ENCODE data around the gene JMJD1C.
A peak's percentile ranks its signal among the peaks of the same experiment; 100 is the strongest.

The JMJD1C gene

GRCh38 chr10:63146503-63146902 lies 319.3 kb downstream of the JMJD1C start:
- no peak for TF ChIP-seq Cebpa-rat (IDR thresholded peaks at IDR 0.05)
- Histone ChIP-seq H3K27me3 (no peaks in the 10 kb centered on the region), H3K9me3 (no peaks in the 10 kb centered on the region), H3K9ac (no peak overlapping the region), H3K4me3 (no peak overlapping the region), H3K4me1 (no peaks in the 10 kb centered on the region), H3K4me2 (no peak overlapping the region), H3K27ac (no peak overlapping the region), H3K36me3 (peaks cover 66% of the 10 kb centered on the region), H4K20me1 (peaks cover 84% of the 10 kb centered on the region)

GRCh38 chr10:63145782-63146181 lies 320.0 kb downstream of the JMJD1C start:
- Histone ChIP-seq H3K9ac (no peak overlapping the region), H3K4me1 (no peaks in the 10 kb centered on the region), H3K27ac (no peak overlapping the region), H3K36me3 (peaks cover 69% of the 10 kb centered on the region), H3K4me2 (no peak overlapping the region), H3K4me3 (no peak overlapping the region), H3K9me3 (no peaks in the 10 kb centered on the region), H4K20me1 (peaks cover 87% of the 10 kb centered on the region), H3K27me3 (no peaks in the 10 kb centered on the region)
- no peak for TF ChIP-seq Cebpa-rat (IDR thresholded peaks at IDR 0.05)

GRCh38 chr10:63143987-63144386 lies 321.8 kb downstream of the JMJD1C start:
- Histone ChIP-seq H3K9ac (no peak overlapping the region), H3K4me1 (no peaks in the 10 kb centered on the region), H3K36me3 (peaks cover 70% of the 10 kb centered on the region), H3K4me2 (no peak overlapping the region), H3K27ac (no peak overlapping the region), H3K9me3 (no peaks in the 10 kb centered on the region), H3K4me3 (no peak overlapping the region), H3K27me3 (no peaks in the 10 kb centered on the region), H4K20me1 (peaks cover 87% of the 10 kb centered on the region)
- TF ChIP-seq Cebpa-rat (IDR thresholded peaks at IDR 0.05) = no peak

GRCh38 chr10:63142136-63142535 lies 323.6 kb downstream of the JMJD1C start:
- peaks cover 98% of the 10 kb centered on the region for H4K20me1 ChIP-seq

GRCh38 chr10:63140077-63140476 lies 325.7 kb downstream of the JMJD1C start:
- Histone ChIP-seq H3K4me3 (no peak overlapping the region), H4K20me1 (peaks cover 99% of the 10 kb centered on the region), H3K27ac (no peak overlapping the region), H3K4me2 (no peak overlapping the region), H3K9ac (no peak overlapping the region), H3K4me1 (peaks cover 2% of the 10 kb centered on the region), H3K36me3 (peaks cover 56% of the 10 kb centered on the region), H3K27me3 (no peaks in the 10 kb centered on the region), H3K9me3 (no peaks in the 10 kb centered on the region)
- no peak for TF ChIP-seq Cebpa-rat (IDR thresholded peaks at IDR 0.05)

More at GRCh38 chr10:63142136-63142535, 323.6 kb downstream of the JMJD1C start:
- Histone ChIP-seq H3K27me3 (no peaks in the 10 kb centered on the region), H3K4me1 (no peaks in the 10 kb centered on the region), H3K4me2 (no peak overlapping the region), H3K36me3 (peaks cover 70% of the 10 kb centered on the region), H3K4me3 (no peak overlapping the region), H3K9ac (no peak overlapping the region), H3K9me3 (no peaks in the 10 kb centered on the region), H3K27ac (no peak overlapping the region)
- TF ChIP-seq Cebpa-rat (IDR thresholded peaks at IDR 0.05) = no peak

DNA sequence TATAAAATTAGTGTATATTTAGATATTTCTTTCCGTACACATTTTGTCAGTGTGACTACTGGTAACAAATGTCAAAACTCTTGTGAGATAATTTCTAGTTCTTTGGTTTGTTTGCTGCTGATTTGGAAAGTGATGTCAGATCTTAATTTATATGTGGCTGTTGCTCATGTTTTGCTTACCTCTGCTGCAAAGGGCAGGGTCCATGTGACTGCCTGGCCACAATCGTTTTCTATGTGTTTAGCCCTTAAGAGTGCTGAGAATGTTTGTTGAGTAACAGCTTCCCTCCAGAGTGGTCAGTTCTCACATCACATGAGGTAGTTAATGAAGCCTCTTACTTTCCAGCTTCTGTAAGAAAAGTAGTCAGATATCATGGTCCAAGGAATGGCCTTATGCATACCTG lies 328.5 kb downstream of the JMJD1C start:
- TF ChIP-seq Cebpa-rat (IDR thresholded peaks at IDR 0.05) = no peak
- peaks cover 39% of the 10 kb centered on the region for H3K36me3 ChIP-seq
- no peak overlapping the region for H3K4me3 ChIP-seq
- H3K4me2 ChIP-seq = no peak overlapping the region
- H3K27me3 ChIP-seq = no peaks in the 10 kb centered on the region
- H4K20me1 ChIP-seq = peaks cover 84% of the 10 kb centered on the region
- H3K9ac ChIP-seq = no peak overlapping the region
- no peak overlapping the region for H3K27ac ChIP-seq
- peaks cover 4% of the 10 kb centered on the region for H3K9me3 ChIP-seq
- peaks cover 13% of the 10 kb centered on the region for H3K4me1 ChIP-seq

DNA sequence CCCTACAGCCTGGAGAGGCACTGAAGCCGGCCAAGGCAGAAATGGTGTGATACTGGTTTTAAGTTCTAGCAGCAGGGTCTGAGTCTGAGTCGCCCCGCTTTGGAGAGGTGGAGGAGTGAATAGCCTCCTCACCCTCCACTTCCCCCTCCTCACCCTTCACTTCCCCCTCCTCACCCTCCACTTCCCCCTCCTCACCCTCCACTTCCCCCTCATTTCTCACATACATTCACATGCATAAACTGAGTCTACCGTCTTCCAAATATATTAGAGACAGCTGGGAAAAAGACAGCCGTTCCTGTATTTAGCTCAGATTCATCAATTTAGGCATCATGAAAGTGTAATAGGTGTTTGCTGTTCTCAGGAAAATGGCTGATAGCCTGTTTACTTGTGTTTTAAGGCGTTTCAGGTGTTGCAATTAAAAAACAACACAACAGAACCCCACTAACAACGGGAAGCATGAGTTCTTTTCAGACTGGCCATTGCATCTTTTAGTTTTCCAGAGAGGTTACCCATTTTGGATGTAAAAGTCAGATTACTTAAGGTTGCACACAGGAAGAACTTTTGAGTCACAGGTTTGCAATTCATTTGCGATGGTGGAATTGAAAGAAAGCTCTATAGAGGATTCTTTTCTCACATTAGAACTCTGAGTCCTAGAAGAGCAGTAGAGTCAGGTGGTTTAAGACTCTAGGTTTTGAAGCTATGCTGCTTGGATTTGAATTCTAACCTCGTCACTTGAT lies 331.8 kb downstream of the JMJD1C start:
- H3K4me2 ChIP-seq = peak overlapping the region; percentile 88
- peak overlapping the region; percentile 97 for H3K4me3 ChIP-seq
- peak overlapping the region; percentile 95 for H3K9ac ChIP-seq
- no peaks in the 10 kb centered on the region for H3K27me3 ChIP-seq
- H3K4me1 ChIP-seq = peaks cover 13% of the 10 kb centered on the region
- peak overlapping the region; percentile 92 for H3K27ac ChIP-seq
- no peak for TF ChIP-seq Cebpa-rat (IDR thresholded peaks at IDR 0.05)
- H4K20me1 ChIP-seq = peaks cover 50% of the 10 kb centered on the region
- peaks cover 8% of the 10 kb centered on the region for H3K9me3 ChIP-seq
- H3K36me3 ChIP-seq = peaks cover 16% of the 10 kb centered on the region

DNA sequence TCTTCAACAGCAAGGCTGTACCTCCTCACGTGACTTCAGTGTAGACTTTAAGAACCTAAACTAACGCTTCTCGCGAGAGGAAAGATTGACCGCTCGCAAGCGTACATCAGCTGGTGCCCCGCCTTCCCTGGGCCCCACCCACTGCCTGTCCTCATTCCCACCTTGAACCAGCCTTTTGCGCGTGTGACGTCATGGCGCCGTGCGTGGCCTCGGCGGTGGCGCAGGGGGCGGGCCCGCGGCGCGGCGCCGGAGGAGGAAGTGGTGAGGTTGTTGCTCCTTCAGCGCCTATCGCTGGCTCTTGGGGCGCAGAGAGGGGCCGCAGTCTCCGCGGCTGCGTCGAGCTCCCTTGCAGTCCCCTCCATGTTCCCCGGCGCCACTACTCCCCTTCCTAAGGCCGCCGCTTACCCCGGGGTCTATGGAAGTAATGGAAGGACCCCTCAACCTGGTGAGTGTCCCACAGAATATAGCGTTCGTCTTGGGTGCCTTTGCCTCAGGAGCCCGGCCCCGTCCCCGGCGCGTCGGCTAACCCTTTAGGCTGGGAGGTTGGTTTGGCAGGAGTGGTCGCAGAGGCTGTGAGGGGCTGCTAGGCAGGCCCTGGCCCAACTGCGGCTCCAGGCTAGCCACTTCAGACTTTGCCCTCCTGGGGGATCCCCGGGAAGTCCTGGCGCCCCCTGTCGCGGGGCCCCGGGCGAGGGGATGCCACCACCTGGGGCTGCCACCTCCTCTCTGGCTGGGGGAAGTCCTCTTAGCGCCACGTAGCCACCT lies 332.5 kb downstream of the JMJD1C start, which contains the start of gene NRBF2:
Gene NRBF2 (plus strand): TSS at position 273 of the 765 bp plus-strand sequence. CDS start 143 bp downstream, at position 416.
- Histone ChIP-seq H4K20me1 (peaks cover 43% of the 10 kb centered on the region), H3K27me3 (no peaks in the 10 kb centered on the region), H3K4me1 (peaks cover 13% of the 10 kb centered on the region), H3K4me2 (peak within 1 kb of the TSS; percentile 88), H3K9ac (peak within 1 kb of the TSS; percentile 95), H3K27ac (peak within 1 kb of the TSS; percentile 92), H3K9me3 (peaks cover 8% of the 10 kb centered on the region), H3K36me3 (peaks cover 10% of the 10 kb centered on the region), H3K4me3 (peak within 1 kb of the TSS; percentile 97)
- TF ChIP-seq Cebpa-rat (IDR thresholded peaks at IDR 0.05) = no peak

DNA sequence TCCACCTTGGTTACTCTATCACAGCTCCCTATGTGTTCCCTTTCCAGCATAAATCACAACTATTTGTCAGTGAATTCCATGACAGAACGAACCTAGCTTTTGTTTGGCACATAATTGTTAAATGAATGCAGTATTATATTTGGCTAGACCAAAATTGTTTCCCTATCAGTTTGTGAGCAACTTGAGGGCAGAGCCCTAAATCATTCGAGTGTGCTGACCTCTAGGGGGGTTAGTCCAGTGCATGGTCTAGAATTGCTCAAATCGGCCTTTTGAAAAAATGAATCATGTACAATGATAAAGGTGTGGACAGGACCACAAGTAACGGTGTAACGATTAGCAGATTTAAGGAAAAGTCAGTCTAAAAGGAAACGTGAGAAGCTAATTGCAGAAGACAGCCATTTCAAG lies 333.1 kb downstream of the JMJD1C start:
- no peaks in the 10 kb centered on the region for H3K27me3 ChIP-seq
- no peak overlapping the region for H3K27ac ChIP-seq
- H3K4me2 ChIP-seq = peak overlapping the region; percentile 88
- H4K20me1 ChIP-seq = peaks cover 37% of the 10 kb centered on the region; the same call in 1 of the 2 replicates
- no peak for TF ChIP-seq Cebpa-rat (IDR thresholded peaks at IDR 0.05)
- H3K36me3 ChIP-seq = peaks cover 4% of the 10 kb centered on the region; the same call in 1 of the 2 replicates
- H3K9ac ChIP-seq = no peak overlapping the region
- H3K4me3 ChIP-seq = peak overlapping the region; percentile 97
- H3K4me1 ChIP-seq = peaks cover 13% of the 10 kb centered on the region
- H3K9me3 ChIP-seq = peaks cover 8% of the 10 kb centered on the region

- H3K9me3 ChIP-seq = peaks cover 8% of the 10 kb centered on the region
- H3K27me3 ChIP-seq = no peaks in the 10 kb centered on the region
- H3K27ac ChIP-seq = no peak overlapping the region
- TF ChIP-seq Cebpa-rat (IDR thresholded peaks at IDR 0.05) = no peak
- no peak overlapping the region for H3K9ac ChIP-seq
- peaks cover 10% of the 10 kb centered on the region for H3K4me1 ChIP-seq
- no peak overlapping the region for H3K4me2 ChIP-seq
- H4K20me1 ChIP-seq = peaks cover 9% of the 10 kb centered on the region; the same call in 1 of the 2 replicates
- no peak overlapping the region for H3K4me3 ChIP-seq
- no peaks in the 10 kb centered on the region for H3K36me3 ChIP-seq
Observed at GRCh38 chr10:63129888-63130287, 335.9 kb downstream of the JMJD1C start.
